HL-60 (cell line): ENCODE results near the gene UBE2L6.

ENCODE experiments used
- DNase-seq, 2 experiments: peaks; one replicate each; pipeline ENCODE4 v3.0.0-alpha.2; 2010 to 2020; ENCODE audit warnings: low read depth in 1 of 2, low spot score in 1 of 2
- H3K27ac ChIP-seq: fragments of 250-450 bp; sonication (Bioruptor Pico); replicated peaks from 2 replicates; pipeline ENCODE4 v1.5.1; 2020; ENCODE audit warnings: mild to moderate bottlenecking, moderate library complexity
- H3K27me3 ChIP-seq: fragments of 250-450 bp; sonication (Bioruptor Pico); 2 replicates; pipeline ENCODE4 v1.5.1; 2021; ENCODE audit warnings: mild to moderate bottlenecking, moderate library complexity; ENCODE audit not compliant: insufficient read depth, poor library complexity, severe bottlenecking
- H3K4me3 ChIP-seq: replicated peaks from 2 replicates; pipeline ENCODE4 v1.5.1; 2011; ENCODE audit warnings: mild to moderate bottlenecking, control low read depth, low read length; ENCODE audit not compliant: insufficient read depth
- GABPA ChIP-seq: IDR thresholded peaks from 2 replicates; pipeline ENCODE4 v1.6.1; 2012; ENCODE audit warnings: low read depth
- POLR2AphosphoS5 ChIP-seq: IDR thresholded peaks from 2 replicates; pipeline ENCODE4 v1.6.1; 2012; ENCODE audit warnings: low read depth
- SPI1 ChIP-seq: IDR thresholded peaks from 2 replicates; pipeline ENCODE4 v1.6.1; 2012; ENCODE audit warnings: low read depth, mild to moderate bottlenecking, borderline replicate concordance
- TF ChIP-seq, protein P1 (sequence below): IDR thresholded peaks from one replicate; pipeline ENCODE4 v1.5.1; 2011; ENCODE audit warnings: low read length, control low read depth, inconsistent platforms; ENCODE audit not compliant: insufficient read depth
- TF ChIP-seq, protein P2 (sequence below): IDR thresholded peaks from 2 replicates; pipeline ENCODE4 v1.6.1; 2012; ENCODE audit warnings: low read depth; ENCODE audit not compliant: insufficient replicate concordance

Gene UBE2L6

DNA sequence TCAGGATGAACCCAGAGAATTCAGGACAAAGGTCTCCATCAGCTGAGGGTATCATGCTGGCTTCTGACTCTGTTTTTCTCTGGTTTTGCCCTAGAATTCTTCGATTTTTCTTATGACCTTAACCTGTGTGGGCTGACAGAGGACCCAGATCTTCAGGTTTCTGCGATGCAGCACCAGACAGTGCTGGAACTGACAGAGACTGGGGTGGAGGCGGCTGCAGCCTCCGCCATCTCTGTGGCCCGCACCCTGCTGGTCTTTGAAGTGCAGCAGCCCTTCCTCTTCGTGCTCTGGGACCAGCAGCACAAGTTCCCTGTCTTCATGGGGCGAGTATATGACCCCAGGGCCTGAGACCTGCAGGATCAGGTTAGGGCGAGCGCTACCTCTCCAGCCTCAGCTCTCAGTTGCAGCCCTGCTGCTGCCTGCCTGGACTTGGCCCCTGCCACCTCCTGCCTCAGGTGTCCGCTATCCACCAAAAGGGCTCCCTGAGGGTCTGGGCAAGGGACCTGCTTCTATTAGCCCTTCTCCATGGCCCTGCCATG is 46.8 kb upstream of the UBE2L6 start:
- Histone ChIP-seq H3K27ac (no peak overlapping the region), H3K4me3 (no peak overlapping the region), H3K27me3 (no peaks in the 10 kb centered on the region)
- TF ChIP-seq SPI1 (no peak), POLR2AphosphoS5 (no peak), GABPA (no peak)
- TF ChIP-seq, protein P1, sequence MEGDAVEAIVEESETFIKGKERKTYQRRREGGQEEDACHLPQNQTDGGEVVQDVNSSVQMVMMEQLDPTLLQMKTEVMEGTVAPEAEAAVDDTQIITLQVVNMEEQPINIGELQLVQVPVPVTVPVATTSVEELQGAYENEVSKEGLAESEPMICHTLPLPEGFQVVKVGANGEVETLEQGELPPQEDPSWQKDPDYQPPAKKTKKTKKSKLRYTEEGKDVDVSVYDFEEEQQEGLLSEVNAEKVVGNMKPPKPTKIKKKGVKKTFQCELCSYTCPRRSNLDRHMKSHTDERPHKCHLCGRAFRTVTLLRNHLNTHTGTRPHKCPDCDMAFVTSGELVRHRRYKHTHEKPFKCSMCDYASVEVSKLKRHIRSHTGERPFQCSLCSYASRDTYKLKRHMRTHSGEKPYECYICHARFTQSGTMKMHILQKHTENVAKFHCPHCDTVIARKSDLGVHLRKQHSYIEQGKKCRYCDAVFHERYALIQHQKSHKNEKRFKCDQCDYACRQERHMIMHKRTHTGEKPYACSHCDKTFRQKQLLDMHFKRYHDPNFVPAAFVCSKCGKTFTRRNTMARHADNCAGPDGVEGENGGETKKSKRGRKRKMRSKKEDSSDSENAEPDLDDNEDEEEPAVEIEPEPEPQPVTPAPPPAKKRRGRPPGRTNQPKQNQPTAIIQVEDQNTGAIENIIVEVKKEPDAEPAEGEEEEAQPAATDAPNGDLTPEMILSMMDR: no peak
- TF ChIP-seq, protein P2, sequence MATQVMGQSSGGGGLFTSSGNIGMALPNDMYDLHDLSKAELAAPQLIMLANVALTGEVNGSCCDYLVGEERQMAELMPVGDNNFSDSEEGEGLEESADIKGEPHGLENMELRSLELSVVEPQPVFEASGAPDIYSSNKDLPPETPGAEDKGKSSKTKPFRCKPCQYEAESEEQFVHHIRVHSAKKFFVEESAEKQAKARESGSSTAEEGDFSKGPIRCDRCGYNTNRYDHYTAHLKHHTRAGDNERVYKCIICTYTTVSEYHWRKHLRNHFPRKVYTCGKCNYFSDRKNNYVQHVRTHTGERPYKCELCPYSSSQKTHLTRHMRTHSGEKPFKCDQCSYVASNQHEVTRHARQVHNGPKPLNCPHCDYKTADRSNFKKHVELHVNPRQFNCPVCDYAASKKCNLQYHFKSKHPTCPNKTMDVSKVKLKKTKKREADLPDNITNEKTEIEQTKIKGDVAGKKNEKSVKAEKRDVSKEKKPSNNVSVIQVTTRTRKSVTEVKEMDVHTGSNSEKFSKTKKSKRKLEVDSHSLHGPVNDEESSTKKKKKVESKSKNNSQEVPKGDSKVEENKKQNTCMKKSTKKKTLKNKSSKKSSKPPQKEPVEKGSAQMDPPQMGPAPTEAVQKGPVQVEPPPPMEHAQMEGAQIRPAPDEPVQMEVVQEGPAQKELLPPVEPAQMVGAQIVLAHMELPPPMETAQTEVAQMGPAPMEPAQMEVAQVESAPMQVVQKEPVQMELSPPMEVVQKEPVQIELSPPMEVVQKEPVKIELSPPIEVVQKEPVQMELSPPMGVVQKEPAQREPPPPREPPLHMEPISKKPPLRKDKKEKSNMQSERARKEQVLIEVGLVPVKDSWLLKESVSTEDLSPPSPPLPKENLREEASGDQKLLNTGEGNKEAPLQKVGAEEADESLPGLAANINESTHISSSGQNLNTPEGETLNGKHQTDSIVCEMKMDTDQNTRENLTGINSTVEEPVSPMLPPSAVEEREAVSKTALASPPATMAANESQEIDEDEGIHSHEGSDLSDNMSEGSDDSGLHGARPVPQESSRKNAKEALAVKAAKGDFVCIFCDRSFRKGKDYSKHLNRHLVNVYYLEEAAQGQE: no peak
- DNase-seq: no peak

DNA sequence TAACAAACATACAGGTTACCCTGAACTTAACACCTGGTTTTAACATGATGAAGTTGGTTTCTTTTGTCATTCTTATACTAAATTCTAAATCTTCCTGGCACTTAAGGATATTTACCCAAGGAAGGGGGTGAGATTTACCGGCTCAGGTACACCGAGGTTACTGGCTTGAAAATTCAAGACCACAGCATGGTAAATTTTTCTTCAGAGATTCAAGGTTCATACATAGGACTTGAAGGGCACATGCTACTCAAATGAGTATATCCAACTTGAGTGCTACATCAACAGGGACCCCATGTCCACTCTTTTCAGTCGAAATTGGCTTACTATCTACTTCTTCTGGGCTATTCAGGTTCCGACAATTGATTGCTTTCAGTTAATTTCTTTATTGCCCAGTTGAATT is 42.7 kb upstream of the UBE2L6 start:
- Histone ChIP-seq H3K4me3 (no peak overlapping the region), H3K27me3 (no peaks in the 10 kb centered on the region), H3K27ac (no peak overlapping the region)
- TF ChIP-seq POLR2AphosphoS5 (no peak), GABPA (no peak), SPI1 (no peak)
- TF ChIP-seq, protein P1: no peak
- TF ChIP-seq, protein P2: no peak
- no peak for DNase-seq

DNA sequence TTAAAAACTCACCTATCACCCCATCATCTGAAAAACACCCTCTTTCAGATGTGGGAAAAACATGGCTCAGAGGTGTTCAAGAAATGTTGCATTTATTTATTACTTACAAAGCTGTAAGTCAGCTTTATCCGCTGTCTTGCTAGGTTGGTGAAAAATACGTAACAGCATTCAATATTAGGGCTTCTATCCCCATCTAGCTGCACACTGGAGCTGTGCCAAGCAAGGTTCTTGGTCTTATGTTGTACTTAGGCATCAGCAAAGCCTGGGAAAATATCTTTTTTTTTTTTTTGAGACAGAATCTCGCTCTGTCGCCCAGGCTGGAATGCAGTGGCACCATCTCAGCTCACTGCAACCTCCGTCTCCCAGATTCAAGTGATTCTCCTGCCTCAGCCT is 37.6 kb upstream of the UBE2L6 start:
- Histone ChIP-seq H3K4me3 (no peak overlapping the region), H3K27ac (no peak overlapping the region), H3K27me3 (no peaks in the 10 kb centered on the region)
- DNase-seq: no peak
- TF ChIP-seq, protein P2: no peak
- TF ChIP-seq SPI1: no peak
- TF ChIP-seq, protein P1: no peak
- TF ChIP-seq POLR2AphosphoS5: no peak
- TF ChIP-seq GABPA: no peak
